ENCODE results near the gene ENDOD1. TPM values are rescaled to one million over a fixed set of nuclear protein-coding genes. Genes with fewer than 3 reads are reported as not detected.

The ENDOD1 gene
- polyA plus RNA-seq, 3 donors = 1.3 to 3.4 (median 3.2) TPM

GRCh38 chr11:95132956-95133355 is 43.3 kb downstream of the ENDOD1 start:
- H3K79me2 ChIP-seq (ENCODE audit: insufficient read depth, low read length) = no peaks in the 10 kb centered on the region
- intact Hi-C loops (cut with micrococcal nuclease) = no loop called here
- Mint-ChIP-seq H3K27ac (no peak overlapping the region), H3K9me3 (peaks cover 0 to 3% (median 0%) of the 10 kb centered on the region in 7 donors), H3K27me3 (ENCODE audit: low read depth in 3 of 3) (no peaks in the 10 kb centered on the region), H3K36me3 (peaks cover 0 to 4% of the 10 kb centered on the region in 2 donors), H3K4me1 (peaks cover 4% of the 10 kb centered on the region), H3K4me3 (no peak overlapping the region)
- WGBS (ENCODE audit: insufficient coverage) = no CpG with 5 or more reads among the region's 2 CpGs
- no peaks in the 10 kb centered on the region for H3K4me1 ChIP-seq (ENCODE audit: control insufficient read depth in 1 of 2, insufficient read depth in 2 of 2, low read length in 2 of 2)
- no peak for TF ChIP-seq CTCF (IDR thresholded peaks at IDR 0.05)
- H3K27me3 ChIP-seq (ENCODE audit: control insufficient read depth in 2 of 2, insufficient read depth in 2 of 2, low read length in 2 of 2) = no peaks in the 10 kb centered on the region
- H4K20me1 ChIP-seq (ENCODE audit: insufficient read depth, low read length) = no peaks in the 10 kb centered on the region
- DNase-seq = no peak
- no peak overlapping the region for H3K4me3 ChIP-seq (replicated peaks in 1 of 3; ENCODE audit: low read depth in 2 of 3, low read length in 3 of 3)
- H3K9ac ChIP-seq (ENCODE audit: insufficient read depth, low read length, poor library complexity, severe bottlenecking) = no peak overlapping the region
- H3K27ac ChIP-seq (ENCODE audit: low read depth in 1 of 2, low read length in 2 of 2) = no peak overlapping the region
- no peak overlapping the region for H2AFZ ChIP-seq (ENCODE audit: insufficient read depth, low read depth, low read length, poor library complexity, severe bottlenecking)
- no peak overlapping the region for H3K4me2 ChIP-seq (replicated peaks; ENCODE audit: extremely low read depth, low read length, poor library complexity, severe bottlenecking)
- no peaks in the 10 kb centered on the region for H3K36me3 ChIP-seq (replicated peaks in 1 of 2; ENCODE audit: control insufficient read depth in 1 of 2, insufficient read depth in 2 of 2, low read length in 2 of 2)
- no peaks in the 10 kb centered on the region for H3K9me3 ChIP-seq (replicated peaks in 1 of 2; ENCODE audit: control insufficient read depth in 1 of 2, insufficient read depth in 1 of 2, low read length in 2 of 2)

GRCh38 chr11:95134491-95134890 is 44.8 kb downstream of the ENDOD1 start:
- H3K4me3 Mint-ChIP-seq = no peak overlapping the region
- no peak for TF ChIP-seq CTCF (IDR thresholded peaks at IDR 0.05)
- no peaks in the 10 kb centered on the region for H3K36me3 Mint-ChIP-seq
- H3K4me1 Mint-ChIP-seq = peaks cover 4% of the 10 kb centered on the region
- Histone ChIP-seq H3K9me3 (replicated peaks in 1 of 2; ENCODE audit: control insufficient read depth in 1 of 2, insufficient read depth in 1 of 2, low read length in 2 of 2) (no peaks in the 10 kb centered on the region), H3K27me3 (ENCODE audit: control insufficient read depth in 2 of 2, insufficient read depth in 2 of 2, low read length in 2 of 2) (no peaks in the 10 kb centered on the region), H3K4me1 (ENCODE audit: control insufficient read depth in 1 of 2, insufficient read depth in 2 of 2, low read length in 2 of 2) (no peaks in the 10 kb centered on the region), H3K36me3 (replicated peaks in 1 of 2; ENCODE audit: control insufficient read depth in 1 of 2, insufficient read depth in 2 of 2, low read length in 2 of 2) (no peaks in the 10 kb centered on the region), H3K27ac (ENCODE audit: low read depth in 1 of 2, low read length in 2 of 2) (no peak overlapping the region), H4K20me1 (ENCODE audit: insufficient read depth, low read length) (no peaks in the 10 kb centered on the region), H2AFZ (ENCODE audit: insufficient read depth, low read depth, low read length, poor library complexity, severe bottlenecking) (no peak overlapping the region), H3K4me2 (replicated peaks; ENCODE audit: extremely low read depth, low read length, poor library complexity, severe bottlenecking) (no peak overlapping the region), H3K79me2 (ENCODE audit: insufficient read depth, low read length) (no peaks in the 10 kb centered on the region), H3K4me3 (replicated peaks in 1 of 3; ENCODE audit: low read depth in 2 of 3, low read length in 3 of 3) (no peak overlapping the region), H3K9ac (ENCODE audit: insufficient read depth, low read length, poor library complexity, severe bottlenecking) (no peak overlapping the region)
- H3K27me3 Mint-ChIP-seq (ENCODE audit: low read depth in 3 of 3) = no peaks in the 10 kb centered on the region
- DNase-seq = no peak
- intact Hi-C loops (cut with micrococcal nuclease) = no loop called here
- WGBS (ENCODE audit: insufficient coverage) = 93% methylated on average over 3 of the region's 5 CpGs
- H3K9me3 Mint-ChIP-seq = peaks cover 0 to 3% (median 0%) of the 10 kb centered on the region in 7 donors
- no peak overlapping the region for H3K27ac Mint-ChIP-seq

Data from CD14-positive monocyte (primary cell).